ENCODE measurements around the gene BNIP3.
A peak's percentile ranks its signal among the peaks of the same experiment; 100 is the strongest.
"Not testable (repeated sequence)": the region's sequence is repeated elsewhere in the genome, so short reads cannot be mapped to it uniquely, and the experiment has no call there.

Gene BNIP3

DNA sequence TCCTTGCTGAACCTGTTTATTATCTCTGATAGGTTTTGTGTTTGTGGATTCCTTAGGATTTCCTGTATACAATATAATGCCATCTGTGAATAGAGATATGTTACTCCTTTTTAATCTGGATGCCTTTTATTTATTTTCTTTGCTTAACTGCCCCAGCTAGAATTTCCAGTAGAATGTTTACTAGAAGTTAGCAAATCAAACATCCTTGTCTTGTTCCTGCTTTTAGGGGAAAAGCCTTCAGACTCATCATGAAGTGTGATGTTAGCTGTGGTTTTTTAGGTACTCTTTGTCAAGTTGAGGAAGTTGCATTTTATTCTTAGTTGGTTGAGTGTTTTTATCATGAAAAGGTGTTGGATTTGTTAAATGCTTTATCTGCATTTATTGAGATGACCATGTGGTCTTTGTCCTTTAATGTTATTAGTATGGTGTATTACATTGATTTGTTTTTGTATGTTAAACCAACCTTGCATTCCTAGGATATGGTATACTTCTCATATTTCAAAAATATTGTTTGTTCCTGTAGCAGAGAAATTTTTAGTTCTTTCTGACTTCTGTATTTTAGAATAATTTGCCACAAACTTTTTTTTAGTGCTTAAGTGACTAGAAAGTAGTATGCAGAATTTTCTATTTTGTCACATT, 56.6 kb downstream of the BNIP3 start:
- no peak for DNase-seq (ENCODE audit: low spot score in 2 of 2)
- Mint-ChIP-seq H3K9me3 (peaks cover 2% of the 10 kb centered on the region), H3K4me3 (no peak overlapping the region), H3K4me1 (peaks cover 72% of the 10 kb centered on the region), H3K36me3 (peaks cover 18% of the 10 kb centered on the region), H3K27ac (no peak overlapping the region)
- ATAC-seq, result no peak

DNA sequence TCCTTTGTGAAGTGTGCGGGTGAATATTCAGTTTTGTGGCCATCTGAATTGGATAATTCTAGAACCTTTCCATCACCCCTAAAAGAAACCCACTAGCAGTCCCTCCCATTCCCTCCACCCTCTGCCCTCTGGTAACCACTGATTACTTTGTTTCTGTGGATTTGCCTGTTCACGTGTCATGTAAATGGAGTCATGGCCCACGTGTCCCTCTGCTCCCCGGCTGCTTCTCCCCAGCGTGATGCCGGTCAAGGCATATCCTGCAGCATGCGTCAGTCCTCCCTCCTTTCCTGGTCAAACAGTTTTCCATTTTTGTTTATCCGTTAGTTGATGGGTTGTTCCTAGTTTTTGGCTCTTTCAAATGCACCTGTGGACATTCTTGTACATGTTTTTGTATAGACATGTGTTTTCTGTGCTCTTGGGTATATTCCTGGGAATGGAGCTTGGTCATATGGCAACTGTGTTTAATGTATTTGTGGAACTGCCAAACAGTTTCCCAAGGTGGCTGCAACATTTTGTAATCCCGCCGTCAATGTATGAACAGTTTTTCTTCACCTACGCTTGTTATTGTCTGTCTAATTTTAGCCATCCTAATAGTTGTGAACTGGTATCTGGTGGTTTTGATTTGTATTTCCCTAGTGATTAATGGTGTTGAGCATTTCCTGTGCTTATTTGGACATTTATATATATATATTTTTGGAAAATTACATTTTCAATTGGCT, 58.5 kb downstream of the BNIP3 start:
- H3K4me1 Mint-ChIP-seq, result peaks cover 72% of the 10 kb centered on the region
- H3K4me3 Mint-ChIP-seq, result no peak overlapping the region
- ATAC-seq, result no peak
- peaks cover 22% of the 10 kb centered on the region for H3K36me3 Mint-ChIP-seq
- peaks cover 10% of the 10 kb centered on the region for H3K9me3 Mint-ChIP-seq
- no peak for DNase-seq (ENCODE audit: low spot score in 2 of 2)
- no peak overlapping the region for H3K27ac Mint-ChIP-seq

- no peak for ATAC-seq
- H3K27ac Mint-ChIP-seq, result peak overlapping the region; percentile 97
- H3K36me3 Mint-ChIP-seq, result peaks cover 41% of the 10 kb centered on the region
- peak overlapping the region; percentile 20 for H3K4me3 Mint-ChIP-seq
- H3K9me3 Mint-ChIP-seq, result peaks cover 12% of the 10 kb centered on the region
- H3K4me1 Mint-ChIP-seq, result peaks cover 70% of the 10 kb centered on the region
- no peak for DNase-seq (ENCODE audit: low spot score in 2 of 2)
Measured at GRCh38 chr10:131921184-131921583, 60.5 kb downstream of the BNIP3 start.

DNA sequence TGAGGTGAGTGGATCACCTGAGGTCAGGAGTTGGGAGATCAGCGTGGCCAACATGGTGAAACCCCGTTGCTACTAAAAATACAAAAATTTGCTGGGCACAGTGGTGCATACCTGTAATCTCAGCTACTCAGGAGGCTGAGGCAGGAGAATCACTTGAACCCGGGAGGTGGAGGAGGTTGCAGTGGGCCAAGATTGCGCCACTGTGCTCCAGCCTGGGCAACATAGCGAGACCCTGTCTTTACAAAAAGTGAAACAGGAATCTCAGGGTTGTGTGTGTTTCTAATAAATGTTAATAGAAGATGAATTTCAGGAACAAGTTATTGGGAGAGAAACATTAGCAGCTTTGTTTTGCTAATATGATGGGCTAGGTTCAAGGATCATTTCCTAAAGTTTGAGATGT, 61.0 kb downstream of the BNIP3 start:
- Mint-ChIP-seq H3K4me1 (peaks cover 74% of the 10 kb centered on the region), H3K9me3 (peaks cover 12% of the 10 kb centered on the region), H3K36me3 (peaks cover 44% of the 10 kb centered on the region), H3K27ac (peak overlapping the region; percentile 97), H3K4me3 (no peak overlapping the region)
- ATAC-seq (no peak), DNase-seq (ENCODE audit: low spot score in 2 of 2) (no peak)

DNA sequence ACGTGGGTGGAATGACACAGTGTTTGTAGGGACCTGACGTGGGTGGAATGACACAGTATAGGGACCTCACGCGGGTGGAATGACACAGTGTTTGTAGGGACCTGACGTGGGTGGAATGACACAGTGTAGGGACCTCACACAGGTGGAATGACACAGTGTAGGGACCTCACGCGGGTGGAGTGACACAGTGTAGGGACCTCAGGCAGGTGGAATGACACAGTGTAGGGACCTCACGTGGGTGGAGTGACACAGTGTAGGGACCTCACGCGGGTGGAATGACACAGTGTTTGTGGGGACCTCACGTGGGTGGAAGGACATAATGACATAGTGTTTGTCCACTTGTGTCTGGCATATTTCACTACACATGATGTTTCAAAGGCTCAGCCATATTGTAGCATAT, 61.6 kb downstream of the BNIP3 start:
- Mint-ChIP-seq H3K27ac (peak overlapping the region; percentile 97), H3K36me3 (peaks cover 48% of the 10 kb centered on the region), H3K4me3 (peak overlapping the region; percentile 13), H3K9me3 (peaks cover 12% of the 10 kb centered on the region), H3K4me1 (peaks cover 73% of the 10 kb centered on the region)
- ATAC-seq (peak; percentile 86), DNase-seq (ENCODE audit: low spot score in 2 of 2) (no peak)

DNA sequence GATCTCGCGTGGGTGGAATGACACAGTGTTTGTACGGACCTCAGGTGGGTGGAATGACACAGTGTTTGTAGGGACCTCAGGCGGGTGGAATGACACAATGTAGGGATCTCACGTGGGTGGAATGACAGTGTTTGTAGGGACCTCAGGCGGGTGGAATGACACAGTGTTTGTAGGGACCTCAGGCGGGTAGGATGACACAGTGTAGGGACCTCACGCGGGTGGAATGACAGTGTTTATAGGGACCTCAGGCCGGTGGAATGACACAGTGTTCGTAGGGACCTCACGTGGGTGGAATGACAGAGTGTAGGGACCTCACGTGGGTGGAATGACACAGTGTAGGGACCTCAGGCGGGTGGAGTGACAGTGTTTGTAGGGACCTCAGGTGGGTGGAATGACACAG, 62.3 kb downstream of the BNIP3 start:
- peak overlapping the region; percentile 13 for H3K4me3 Mint-ChIP-seq
- peak overlapping the region; percentile 97 for H3K27ac Mint-ChIP-seq
- peaks cover 73% of the 10 kb centered on the region for H3K4me1 Mint-ChIP-seq
- H3K9me3 Mint-ChIP-seq, result peaks cover 12% of the 10 kb centered on the region
- ATAC-seq; DNase-seq (ENCODE audit: low spot score in 2 of 2): not testable (repeated sequence)
- H3K36me3 Mint-ChIP-seq, result peaks cover 48% of the 10 kb centered on the region
